ENCODE measurements around the gene EEF1AKMT1.
"Not testable (repeated sequence)": the region's sequence is repeated elsewhere in the genome, so short reads cannot be mapped to it uniquely, and the experiment has no call there.

The EEF1AKMT1 gene

DNA sequence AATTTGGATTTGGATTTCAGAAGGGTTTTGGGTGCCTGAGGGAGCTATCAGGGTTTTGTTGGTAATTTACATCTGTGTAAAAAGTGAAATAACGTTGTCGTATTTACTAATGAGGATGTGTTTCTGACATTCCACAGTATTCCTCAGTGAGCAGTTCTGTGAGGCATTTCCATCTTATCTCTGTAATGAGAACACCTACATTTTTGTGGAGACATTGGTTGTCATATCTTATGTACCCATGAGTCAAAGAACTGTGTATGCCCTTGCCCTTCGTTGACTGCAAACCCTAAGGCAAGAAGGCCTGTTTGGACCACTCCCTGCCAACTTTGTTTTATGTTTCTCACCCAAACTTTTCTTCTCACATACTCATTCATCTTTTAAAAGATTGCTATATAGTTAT lies 84.5 kb downstream of the EEF1AKMT1 start:
- no peak for DNase-seq

DNA sequence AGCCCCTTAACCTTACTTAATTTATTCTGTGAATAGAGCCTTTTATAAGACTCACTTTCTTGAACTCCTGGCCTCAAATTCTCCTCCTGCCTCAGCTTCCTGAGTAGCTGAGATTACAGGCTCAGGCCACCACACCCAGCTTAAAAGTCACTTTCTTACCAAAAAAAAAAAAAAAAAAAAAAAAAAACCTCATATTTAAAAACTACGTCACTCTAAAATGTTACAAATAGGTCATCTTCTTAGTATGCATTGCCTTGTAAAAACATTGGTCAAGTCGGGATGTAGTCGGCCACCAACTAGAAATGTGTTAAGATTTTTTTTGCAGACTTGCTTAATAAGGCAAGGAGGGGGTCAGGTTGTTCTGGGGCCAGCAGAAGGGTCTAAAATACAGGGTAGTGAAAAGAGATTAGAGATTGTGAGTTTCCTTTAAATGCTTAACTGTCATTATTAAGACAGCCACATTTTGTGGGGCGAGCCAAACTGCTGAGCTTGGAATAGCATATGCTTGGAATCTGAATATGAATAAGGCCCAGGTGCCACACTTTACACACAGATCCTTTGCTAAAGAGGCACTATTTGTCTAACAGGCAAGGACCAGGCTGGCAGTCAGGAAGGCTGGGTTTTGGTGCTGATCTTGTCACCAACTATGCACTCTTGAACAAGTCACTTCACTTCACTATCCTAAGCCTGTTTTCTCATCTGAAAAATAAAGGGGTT lies 86.7 kb downstream of the EEF1AKMT1 start:
- DNase-seq, result no peak

DNA sequence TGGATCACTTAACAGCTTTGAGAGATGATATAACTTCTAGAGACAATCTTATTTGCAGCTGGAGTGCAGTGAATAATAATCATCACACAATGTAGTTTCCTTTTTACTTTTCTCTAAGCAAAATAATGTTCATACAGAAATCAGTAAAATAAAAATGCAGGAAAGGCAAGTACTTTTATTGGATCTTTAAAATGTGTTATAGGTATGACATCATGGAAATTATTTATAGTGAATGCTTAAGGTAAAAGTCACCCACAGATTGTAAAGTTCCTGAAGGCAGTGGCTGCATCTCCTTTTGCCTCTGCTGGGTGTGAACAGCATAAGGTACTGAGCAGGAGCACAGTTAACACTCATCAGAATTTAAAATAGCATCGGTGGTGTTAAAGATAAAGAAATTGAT lies 87.6 kb downstream of the EEF1AKMT1 start:
- DNase-seq, result no peak

DNA sequence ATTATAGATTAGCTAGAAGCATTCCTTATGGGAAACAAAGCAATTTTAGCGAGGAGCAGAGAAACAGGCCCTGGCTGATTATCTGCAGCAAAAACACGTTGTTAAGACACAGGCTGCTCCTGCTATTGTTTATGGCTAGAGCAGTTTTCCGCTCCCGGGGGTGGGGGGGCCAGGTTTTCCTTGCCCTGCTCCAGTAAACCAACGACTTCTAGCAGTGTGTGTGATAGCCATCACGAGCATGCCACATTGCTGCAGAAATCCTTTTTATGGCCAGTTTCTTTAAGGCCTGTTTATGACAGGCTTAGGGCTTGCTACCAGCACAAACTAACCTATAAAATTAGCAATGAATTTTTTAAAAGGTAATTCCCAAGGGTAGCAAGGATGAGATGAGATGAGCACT lies 88.7 kb downstream of the EEF1AKMT1 start:
- DNase-seq, result no peak

DNA sequence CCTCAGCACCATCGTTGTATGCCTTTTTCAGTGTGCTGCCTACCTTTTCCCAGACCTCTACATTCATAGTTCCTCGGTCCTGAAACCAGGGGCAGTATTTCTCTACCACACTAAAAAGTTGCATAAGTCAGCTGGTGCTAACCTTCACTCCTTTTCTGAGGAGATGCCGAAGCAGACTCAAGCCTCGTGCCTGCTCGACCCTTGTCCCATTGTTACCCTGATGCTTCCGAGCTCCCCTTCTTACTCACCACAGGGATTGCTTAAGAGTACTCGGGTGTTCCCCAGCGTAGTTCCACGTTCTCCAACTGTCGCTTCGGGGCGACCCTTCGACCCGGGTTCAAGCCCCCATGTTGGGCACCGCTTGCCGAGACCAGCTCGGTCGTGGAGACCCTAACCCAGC lies 89.2 kb downstream of the EEF1AKMT1 start:
- DNase-seq, result no peak

DNA sequence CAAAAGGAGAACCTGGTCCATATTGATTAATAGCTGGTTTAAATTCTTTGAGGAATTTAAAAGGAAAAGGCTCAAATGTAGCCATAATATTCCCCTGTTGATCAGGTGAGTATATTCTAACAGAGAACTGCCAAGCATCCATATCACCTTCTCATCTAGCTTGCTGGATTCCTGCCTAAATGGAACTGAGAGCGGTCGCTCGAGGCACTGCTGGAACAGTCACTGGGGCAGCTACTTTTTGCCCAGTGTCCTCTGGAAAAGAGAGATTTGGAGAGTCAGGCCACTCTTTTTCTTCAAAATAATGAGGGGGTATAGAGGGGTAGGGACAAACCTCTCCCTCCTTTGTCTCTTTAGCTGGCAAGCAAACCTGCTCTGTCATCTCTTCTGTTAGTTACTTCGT lies 89.7 kb downstream of the EEF1AKMT1 start:
- DNase-seq, result no peak

DNA sequence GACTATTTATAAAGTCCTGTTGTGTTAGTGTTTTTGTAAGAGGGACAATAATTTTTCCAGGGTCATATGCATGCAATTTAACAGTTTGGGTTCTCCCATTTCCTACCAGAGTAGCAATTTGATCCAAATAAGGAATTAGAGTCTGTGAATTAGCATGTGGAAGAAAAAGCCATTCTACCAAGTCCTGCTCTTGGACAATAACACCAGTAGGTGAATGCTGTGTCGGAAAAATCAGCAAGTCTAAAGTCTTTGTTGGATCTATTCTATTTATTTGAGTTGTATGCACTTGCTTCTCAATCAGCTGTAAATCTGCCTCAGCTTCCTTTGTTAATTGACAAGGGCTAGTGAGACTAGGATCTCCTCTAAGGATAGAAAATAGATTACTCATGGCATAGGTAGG lies 91.7 kb downstream of the EEF1AKMT1 start:
- no peak for DNase-seq

DNA sequence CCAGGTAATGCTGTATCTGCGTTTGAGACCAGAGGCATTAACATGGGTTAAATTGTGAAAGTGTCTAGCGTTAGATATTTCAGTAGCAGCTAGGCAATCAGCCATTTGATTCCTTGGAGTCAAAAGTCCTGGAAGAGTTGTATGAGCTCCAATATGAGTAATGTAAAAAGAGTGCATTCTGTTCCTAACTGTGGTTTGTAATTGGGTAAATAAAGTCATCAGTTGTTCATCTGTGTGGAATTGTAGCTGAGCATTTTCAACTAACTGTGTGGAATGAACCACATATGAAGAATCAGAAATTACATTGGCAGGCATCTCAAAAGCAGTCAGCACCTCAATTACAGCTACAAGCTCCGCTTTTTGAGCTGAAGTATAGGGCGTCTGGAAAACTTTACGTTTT lies 92.3 kb downstream of the EEF1AKMT1 start:
- not testable (repeated sequence) for DNase-seq

DNA sequence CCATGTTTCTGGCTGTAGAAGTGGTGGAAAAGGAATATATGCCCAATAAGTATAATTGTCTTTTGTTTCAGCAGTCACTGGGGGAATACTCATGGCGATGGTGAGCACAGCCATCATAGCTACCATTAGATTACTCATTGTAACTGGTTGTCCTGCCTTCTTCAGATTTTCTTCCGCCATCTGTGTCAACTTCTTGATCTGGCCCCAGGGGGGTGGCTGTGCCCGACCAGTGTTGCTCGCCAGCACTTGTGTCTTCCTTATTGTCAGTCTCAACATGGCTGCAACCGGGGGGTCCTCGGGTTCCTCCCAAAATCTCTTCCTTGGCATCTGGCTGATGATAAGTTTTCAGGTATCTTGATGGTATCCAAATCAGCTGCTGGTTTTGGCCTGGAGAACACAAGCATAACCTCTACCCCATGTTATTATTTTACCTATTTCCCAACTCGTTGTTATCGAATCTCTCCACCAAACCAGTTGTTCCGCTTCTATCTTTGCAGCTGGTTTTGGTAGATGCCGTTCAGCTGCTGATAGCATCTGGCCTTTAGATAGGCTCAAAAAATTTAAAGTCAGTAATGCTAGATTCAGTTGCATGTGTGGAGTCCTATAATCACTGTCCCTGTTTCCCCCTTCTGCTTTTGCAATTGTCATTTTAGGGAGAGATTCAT lies 93.2 kb downstream of the EEF1AKMT1 start:
- DNase-seq, result no peak

DNA sequence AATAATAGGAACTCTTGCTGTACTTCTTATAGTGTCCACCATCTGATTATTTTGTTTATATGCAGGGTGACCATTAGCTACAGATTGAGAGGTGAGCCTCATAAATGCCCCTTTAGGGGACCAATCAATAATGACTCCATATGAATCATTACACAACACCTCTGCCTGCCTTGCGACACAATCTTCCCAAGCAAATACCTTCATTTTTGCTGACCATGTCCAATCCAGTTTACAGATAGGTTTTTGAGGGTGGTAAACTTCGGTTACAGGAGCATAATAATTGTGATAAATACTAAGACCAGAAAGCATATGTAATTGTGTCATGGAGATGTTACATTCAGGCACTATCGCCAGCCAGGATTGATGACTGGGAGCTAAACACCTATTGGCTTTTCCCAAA lies 93.9 kb downstream of the EEF1AKMT1 start:
- DNase-seq, result no peak

All from bone marrow (tissue), 2 donors.